ENCODE data around the gene RXRA. TPM values are rescaled to one million over a fixed set of nuclear protein-coding genes. Genes with fewer than 3 reads are reported as not detected.

The RXRA gene
- total and polyA plus RNA-seq, 9 donors, result 19.0 to 44.4 (median 32.0) TPM

DNA sequence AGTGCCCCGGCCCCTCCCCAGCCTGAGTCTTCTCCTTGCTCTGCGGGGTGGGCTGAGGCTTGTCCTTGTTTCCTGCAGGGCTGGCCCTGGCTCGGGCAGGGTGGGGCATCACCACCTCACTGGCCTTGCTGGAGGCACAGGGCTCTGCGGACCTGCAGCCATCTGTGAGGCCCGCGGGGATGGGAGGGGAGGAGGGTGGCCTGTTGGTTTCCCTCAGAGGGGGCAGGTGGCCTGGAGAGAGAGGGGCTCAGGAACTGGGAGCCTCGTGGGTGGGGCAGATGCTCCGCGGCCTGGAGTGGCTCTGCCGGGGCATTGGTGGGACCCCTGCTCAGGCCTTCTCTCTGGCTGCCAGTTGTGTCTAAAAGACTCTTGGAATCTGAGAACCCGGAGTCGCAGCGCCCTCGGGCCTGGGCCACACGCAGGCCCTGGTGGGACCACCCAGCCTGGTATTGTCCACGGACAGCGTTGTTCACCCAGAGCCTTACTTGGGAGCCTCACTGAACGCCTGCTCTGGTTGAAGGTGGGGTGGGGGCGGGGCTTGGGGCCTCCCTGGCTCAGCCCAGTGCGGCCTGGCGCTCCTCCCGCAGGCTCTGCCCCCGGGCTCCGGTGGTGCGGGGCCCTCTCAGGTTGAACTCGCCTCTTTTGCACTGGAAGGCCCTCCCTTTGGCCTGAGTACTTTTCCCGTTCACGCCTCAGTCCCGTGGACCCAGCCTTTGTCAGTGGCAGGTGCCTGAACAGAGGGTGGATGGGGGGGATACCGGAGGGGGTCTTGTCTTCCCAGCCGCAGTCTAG, 111.3 kb downstream of the RXRA start:
- Histone ChIP-seq H3K4me1 (ENCODE audit: control insufficient read depth, insufficient read depth, low read length) (peaks cover 82% of the 10 kb centered on the region), H3K36me3 (ENCODE audit: control insufficient read depth, insufficient read depth, low read length) (peaks cover 30% of the 10 kb centered on the region), H3K27ac (ENCODE audit: low read length) (no peak overlapping the region), H3K27me3 (ENCODE audit: control insufficient read depth, insufficient read depth, low read length) (peaks cover 12% of the 10 kb centered on the region), H3K9me3 (replicated peaks; ENCODE audit: control insufficient read depth, low read depth, low read length) (no peaks in the 10 kb centered on the region), H3K4me3 (ENCODE audit: low read length) (no peak overlapping the region)
- DNase-seq, result no peak
- WGBS (ENCODE audit: insufficient coverage), result 36% methylated on average over 17 of the region's 31 CpGs

DNA sequence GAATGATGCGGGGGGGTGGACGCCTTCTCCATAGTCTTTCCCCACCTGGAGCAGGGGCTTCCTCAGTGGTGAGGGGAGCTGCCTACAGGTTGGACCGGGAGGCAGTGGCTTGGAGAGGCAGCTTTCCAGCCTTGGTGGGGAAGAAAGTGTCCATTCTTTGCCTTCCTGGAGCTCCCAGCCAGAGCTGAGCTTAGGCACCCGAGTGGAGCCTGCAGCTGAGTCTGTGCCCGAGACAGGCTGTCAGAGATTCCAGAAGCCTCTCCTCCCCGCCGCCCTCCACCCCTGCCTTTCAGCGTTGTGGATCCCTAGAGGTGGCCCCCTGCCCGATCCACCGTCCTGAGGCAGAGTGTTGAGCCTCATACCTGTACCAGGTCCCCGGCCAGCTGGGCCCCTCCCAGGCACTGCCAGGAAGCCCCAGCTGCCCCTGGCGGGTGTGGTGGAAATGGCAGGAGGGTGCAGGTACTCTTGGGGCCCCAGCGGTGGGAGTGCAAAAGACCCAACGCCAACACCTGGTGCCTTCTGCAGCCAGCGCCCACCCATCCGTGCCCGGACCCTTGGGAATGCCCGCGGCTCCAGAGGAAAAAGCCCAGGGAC, 112.0 kb downstream of the RXRA start:
- Histone ChIP-seq H3K4me1 (ENCODE audit: control insufficient read depth, insufficient read depth, low read length) (peaks cover 82% of the 10 kb centered on the region), H3K27ac (ENCODE audit: low read length) (no peak overlapping the region), H3K27me3 (ENCODE audit: control insufficient read depth, insufficient read depth, low read length) (peaks cover 17% of the 10 kb centered on the region), H3K4me3 (ENCODE audit: low read length) (no peak overlapping the region), H3K36me3 (ENCODE audit: control insufficient read depth, insufficient read depth, low read length) (peaks cover 30% of the 10 kb centered on the region), H3K9me3 (replicated peaks; ENCODE audit: control insufficient read depth, low read depth, low read length) (no peaks in the 10 kb centered on the region)
- no peak for DNase-seq
- WGBS (ENCODE audit: insufficient coverage), result 63% methylated on average over 15 of the region's 19 CpGs

DNA sequence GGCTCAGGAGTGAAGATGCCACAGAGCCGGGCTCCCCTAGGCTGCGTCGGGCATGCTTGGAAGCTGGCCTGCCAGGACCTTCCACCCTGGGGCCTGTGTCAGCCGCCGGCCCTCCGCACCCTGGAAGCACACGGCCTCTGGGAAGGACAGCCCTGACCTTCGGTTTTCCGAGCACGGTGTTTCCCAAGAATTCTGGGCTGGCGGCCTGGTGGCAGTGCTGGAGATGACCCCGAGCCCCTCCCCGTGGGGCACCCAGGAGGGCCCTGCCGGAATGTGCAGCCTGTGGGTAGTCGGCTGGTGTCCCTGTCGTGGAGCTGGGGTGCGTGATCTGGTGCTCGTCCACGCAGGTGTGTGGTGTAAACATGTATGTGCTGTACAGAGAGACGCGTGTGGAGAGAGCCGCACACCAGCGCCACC, 113.1 kb downstream of the RXRA start:
- Histone ChIP-seq H3K36me3 (ENCODE audit: control insufficient read depth, insufficient read depth, low read length) (peaks cover 24% of the 10 kb centered on the region), H3K27me3 (ENCODE audit: control insufficient read depth, insufficient read depth, low read length) (peaks cover 17% of the 10 kb centered on the region), H3K4me1 (ENCODE audit: control insufficient read depth, insufficient read depth, low read length) (peaks cover 79% of the 10 kb centered on the region), H3K4me3 (ENCODE audit: low read length) (no peak overlapping the region), H3K27ac (ENCODE audit: low read length) (no peak overlapping the region), H3K9me3 (replicated peaks; ENCODE audit: control insufficient read depth, low read depth, low read length) (no peaks in the 10 kb centered on the region)
- WGBS (ENCODE audit: insufficient coverage), result 80% methylated on average over 18 of the region's 23 CpGs
- DNase-seq, result no peak

DNA sequence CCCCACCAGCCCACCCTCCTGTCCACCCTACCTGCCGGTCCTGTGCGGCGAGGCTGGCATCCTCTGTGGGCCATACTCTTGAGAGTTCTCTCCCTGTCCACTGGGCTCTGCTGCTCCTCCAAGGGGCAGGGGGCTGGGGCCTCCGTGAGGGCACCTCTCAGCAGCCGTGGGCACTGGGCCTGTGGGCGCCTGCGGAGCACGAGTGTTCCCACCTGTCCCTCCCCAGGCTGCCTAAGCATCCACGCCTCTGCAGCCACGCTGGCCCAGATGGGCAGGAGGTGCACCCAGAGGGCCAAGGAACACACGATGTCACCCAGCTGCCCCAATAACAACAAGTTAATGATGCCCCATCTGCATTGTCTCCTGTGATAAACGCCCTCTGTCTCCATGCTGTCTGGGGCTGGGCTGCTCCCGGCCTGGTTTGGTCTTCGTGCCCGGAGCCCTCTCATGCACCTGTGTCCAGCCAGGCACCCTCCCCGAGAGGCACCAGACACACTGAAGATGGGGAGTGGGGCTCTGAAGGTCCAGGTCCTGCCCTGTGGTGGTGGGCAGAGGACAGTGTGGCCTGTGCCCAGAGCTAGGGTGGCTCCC, 114.5 kb downstream of the RXRA start:
- Histone ChIP-seq H3K27ac (ENCODE audit: low read length) (no peak overlapping the region), H3K27me3 (ENCODE audit: control insufficient read depth, insufficient read depth, low read length) (peaks cover 17% of the 10 kb centered on the region), H3K36me3 (ENCODE audit: control insufficient read depth, insufficient read depth, low read length) (peaks cover 18% of the 10 kb centered on the region), H3K9me3 (replicated peaks; ENCODE audit: control insufficient read depth, low read depth, low read length) (no peaks in the 10 kb centered on the region), H3K4me1 (ENCODE audit: control insufficient read depth, insufficient read depth, low read length) (peaks cover 65% of the 10 kb centered on the region), H3K4me3 (ENCODE audit: low read length) (no peak overlapping the region)
- WGBS (ENCODE audit: insufficient coverage), result 67% methylated on average over 15 of the region's 16 CpGs
- no peak for DNase-seq

DNA sequence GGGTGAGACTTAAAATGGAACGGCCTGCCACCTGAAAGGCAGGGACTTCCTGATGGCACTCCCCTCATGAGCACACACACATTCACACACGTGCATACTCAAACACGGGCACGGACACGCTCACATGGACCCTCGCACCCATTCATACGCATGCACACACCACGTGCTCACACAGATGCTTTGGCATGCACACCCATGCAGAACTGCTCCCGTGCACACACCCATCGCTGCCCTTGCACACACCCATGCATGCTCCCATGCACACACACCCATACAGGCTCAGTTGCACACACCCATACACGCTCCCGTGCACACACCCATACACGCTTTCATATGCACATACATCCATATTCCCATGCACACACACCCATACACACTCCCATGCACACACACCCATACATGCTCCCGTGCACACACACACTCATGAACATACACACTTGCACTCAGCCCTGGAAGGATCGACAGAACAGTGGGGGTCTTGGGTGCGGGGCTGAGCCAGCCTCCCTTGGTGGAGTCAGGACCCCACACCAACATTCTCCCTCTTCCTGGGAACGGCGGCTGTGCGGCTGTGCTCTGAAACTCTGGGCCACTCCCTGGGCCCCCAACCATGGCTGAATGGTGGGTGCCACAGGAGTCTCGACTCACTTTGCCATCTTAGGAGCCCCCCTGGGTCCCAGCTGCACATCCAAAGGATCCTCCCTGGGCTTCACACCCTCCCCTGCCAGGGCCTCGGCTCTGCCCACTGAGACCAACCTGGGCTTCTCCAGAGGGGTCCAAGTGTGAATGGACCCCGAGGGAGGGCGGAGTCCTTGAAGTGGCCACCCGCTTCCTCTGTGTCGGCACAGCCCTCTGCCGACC, 115.2 kb downstream of the RXRA start:
- Histone ChIP-seq H3K27ac (ENCODE audit: low read length) (no peak overlapping the region), H3K27me3 (ENCODE audit: control insufficient read depth, insufficient read depth, low read length) (peaks cover 17% of the 10 kb centered on the region), H3K9me3 (replicated peaks; ENCODE audit: control insufficient read depth, low read depth, low read length) (no peaks in the 10 kb centered on the region), H3K4me3 (ENCODE audit: low read length) (no peak overlapping the region), H3K36me3 (ENCODE audit: control insufficient read depth, insufficient read depth, low read length) (peaks cover 11% of the 10 kb centered on the region), H3K4me1 (ENCODE audit: control insufficient read depth, insufficient read depth, low read length) (peaks cover 58% of the 10 kb centered on the region)
- 56% methylated on average over 25 of the region's 26 CpGs for WGBS (ENCODE audit: insufficient coverage)
- DNase-seq, result no peak

DNA sequence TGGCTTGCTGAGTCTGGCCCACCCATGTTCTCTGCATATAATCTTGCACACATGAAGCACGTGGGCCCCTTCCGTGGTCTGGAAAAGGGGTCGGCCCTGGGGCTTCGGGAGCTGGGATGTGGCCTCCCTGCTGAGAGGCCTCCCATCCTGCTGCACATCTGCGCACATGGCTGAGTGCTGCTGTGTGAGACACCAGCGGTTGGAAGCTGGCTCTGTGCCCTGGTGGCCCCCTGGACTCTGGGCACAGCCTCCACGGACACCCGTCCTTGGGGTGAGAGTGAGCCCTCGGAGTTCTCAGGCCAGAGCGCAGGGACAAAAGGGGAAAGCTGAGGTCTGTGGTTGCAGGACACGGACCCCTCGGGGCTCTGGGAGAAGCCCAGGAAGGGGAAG, 115.8 kb downstream of the RXRA start:
- Histone ChIP-seq H3K36me3 (ENCODE audit: control insufficient read depth, insufficient read depth, low read length) (peaks cover 8% of the 10 kb centered on the region), H3K4me3 (ENCODE audit: low read length) (no peak overlapping the region), H3K9me3 (replicated peaks; ENCODE audit: control insufficient read depth, low read depth, low read length) (no peaks in the 10 kb centered on the region), H3K27me3 (ENCODE audit: control insufficient read depth, insufficient read depth, low read length) (peaks cover 17% of the 10 kb centered on the region), H3K27ac (ENCODE audit: low read length) (no peak overlapping the region), H3K4me1 (ENCODE audit: control insufficient read depth, insufficient read depth, low read length) (peaks cover 52% of the 10 kb centered on the region)
- DNase-seq, result no peak
- 10% methylated on average over 12 of the region's 12 CpGs for WGBS (ENCODE audit: insufficient coverage)

DNA sequence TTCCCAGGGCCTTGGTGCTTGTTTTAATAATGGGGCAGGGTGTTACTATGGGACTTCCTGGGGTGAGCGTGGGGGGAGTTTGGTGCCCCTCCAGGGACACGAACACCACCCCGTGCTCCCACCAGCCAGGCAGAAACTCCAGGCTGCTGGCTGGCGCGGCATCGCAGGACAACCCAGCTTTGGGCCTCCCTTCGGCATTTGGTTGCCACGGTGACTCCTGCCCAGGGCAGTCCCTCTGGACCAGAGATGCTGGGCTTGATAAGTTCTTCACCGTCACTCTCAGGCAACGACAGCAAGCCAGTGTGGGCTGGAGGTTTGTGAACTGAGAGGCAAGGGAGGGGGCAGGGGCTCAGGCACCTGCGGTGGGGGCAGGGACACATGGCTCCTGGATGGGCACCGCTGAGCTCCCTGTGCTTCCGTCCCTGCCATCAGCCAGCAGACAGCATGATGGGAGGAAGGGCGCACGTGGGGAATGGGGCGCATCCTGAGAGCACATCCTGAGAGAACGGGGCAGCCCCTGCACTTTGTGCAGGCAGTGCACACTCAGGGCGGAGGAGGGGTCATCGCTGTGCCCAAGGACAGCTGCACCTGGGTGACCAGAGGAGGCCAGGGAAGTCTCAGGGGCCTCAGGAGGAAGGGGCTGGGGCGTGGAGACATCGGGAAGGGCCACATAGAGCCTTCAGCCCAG, 116.4 kb downstream of the RXRA start:
- WGBS (ENCODE audit: insufficient coverage), result 32% methylated on average over 17 of the region's 21 CpGs
- peaks cover 8% of the 10 kb centered on the region for H3K36me3 ChIP-seq (ENCODE audit: control insufficient read depth, insufficient read depth, low read length)

DNA sequence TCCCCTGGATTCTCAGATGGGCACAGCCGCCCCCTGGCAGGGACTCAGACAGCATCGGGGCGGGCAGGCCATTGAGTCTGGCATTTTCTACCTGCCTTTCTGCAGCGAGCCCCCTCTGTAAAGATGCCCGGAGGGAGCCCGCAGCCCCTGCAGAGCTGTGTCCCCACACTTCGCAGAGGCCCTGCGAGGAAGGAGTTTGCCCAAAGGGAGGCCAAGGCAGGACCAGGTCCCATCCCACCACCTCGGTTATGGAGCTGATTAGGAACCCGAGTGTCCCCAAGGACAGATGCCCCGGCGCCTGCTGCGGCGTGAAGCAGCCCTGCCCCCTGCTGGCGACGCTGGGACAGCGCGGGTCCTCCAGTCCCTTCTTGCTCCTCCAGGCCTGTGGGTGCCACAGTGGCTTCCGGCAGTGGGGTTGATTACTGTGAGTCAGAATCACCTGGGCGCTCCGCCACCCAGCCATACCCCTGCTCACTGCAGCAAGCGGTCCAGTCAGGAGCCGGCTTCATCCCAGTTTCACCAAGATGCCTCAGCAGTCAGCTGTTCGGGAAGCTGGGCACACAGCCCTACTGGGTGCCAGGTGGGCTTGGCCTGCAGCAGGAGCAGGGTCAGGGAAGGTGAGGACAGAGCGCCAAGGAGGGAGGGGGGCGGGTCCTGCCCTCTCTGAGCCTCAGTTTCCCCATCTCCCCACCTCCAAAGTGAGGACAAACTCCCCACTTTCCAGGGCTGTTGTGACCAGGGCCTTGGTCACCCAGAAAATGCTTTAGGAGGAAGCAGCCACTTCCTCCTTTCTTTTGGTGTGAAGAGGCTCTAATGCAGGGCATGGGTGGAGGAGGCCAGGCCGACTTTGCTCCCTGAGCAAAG, 117.2 kb downstream of the RXRA start:
- Histone ChIP-seq H3K27ac (ENCODE audit: low read length) (no peak overlapping the region), H3K4me3 (ENCODE audit: low read length) (no peak overlapping the region), H3K9me3 (replicated peaks; ENCODE audit: control insufficient read depth, low read depth, low read length) (peaks cover 2% of the 10 kb centered on the region), H3K36me3 (ENCODE audit: control insufficient read depth, insufficient read depth, low read length) (peaks cover 7% of the 10 kb centered on the region), H3K27me3 (ENCODE audit: control insufficient read depth, insufficient read depth, low read length) (peaks cover 17% of the 10 kb centered on the region), H3K4me1 (ENCODE audit: control insufficient read depth, insufficient read depth, low read length) (peaks cover 41% of the 10 kb centered on the region)
- DNase-seq, result peak; percentile 81
- WGBS (ENCODE audit: insufficient coverage), result 15% methylated on average over 22 of the region's 27 CpGs

More for the DNA sequence above, 116.4 kb downstream of the RXRA start:
- no peak overlapping the region for H3K4me3 ChIP-seq (ENCODE audit: low read length)
- no peaks in the 10 kb centered on the region for H3K9me3 ChIP-seq (replicated peaks; ENCODE audit: control insufficient read depth, low read depth, low read length)
- DNase-seq, result no peak
- H3K4me1 ChIP-seq (ENCODE audit: control insufficient read depth, insufficient read depth, low read length), result peaks cover 46% of the 10 kb centered on the region
- H3K27me3 ChIP-seq (ENCODE audit: control insufficient read depth, insufficient read depth, low read length), result peaks cover 17% of the 10 kb centered on the region
- H3K27ac ChIP-seq (ENCODE audit: low read length), result no peak overlapping the region

DNA sequence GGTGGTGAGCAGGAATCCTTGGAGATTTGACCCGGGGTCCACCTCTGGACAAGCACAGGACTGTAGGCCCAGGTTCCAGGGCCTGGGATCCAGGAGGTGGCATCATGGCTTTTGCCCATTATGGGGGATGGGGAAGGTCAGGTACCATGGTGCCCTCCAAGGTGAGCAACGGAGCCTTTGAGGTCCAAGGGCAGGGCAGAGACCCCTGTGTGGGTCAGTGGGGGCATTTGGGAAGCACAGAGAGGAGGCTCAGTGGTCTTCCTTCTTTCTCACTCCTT, 117.7 kb downstream of the RXRA start:
- H3K4me3 ChIP-seq (ENCODE audit: low read length), result no peak overlapping the region
- no peak overlapping the region for H3K27ac ChIP-seq (ENCODE audit: low read length)
- peaks cover 8% of the 10 kb centered on the region for H3K9me3 ChIP-seq (replicated peaks; ENCODE audit: control insufficient read depth, low read depth, low read length)
- 89% methylated on average over 1 of the region's 2 CpGs for WGBS (ENCODE audit: insufficient coverage)
- H3K36me3 ChIP-seq (ENCODE audit: control insufficient read depth, insufficient read depth, low read length), result peaks cover 3% of the 10 kb centered on the region
- no peak for DNase-seq
- peaks cover 17% of the 10 kb centered on the region for H3K27me3 ChIP-seq (ENCODE audit: control insufficient read depth, insufficient read depth, low read length)
- peaks cover 41% of the 10 kb centered on the region for H3K4me1 ChIP-seq (ENCODE audit: control insufficient read depth, insufficient read depth, low read length)
